Endothelial cell of umbilical vein (primary cell): ENCODE results near the gene RING1.

Experiments
- CTCF ChIP-seq, 2 donors: IDR thresholded peaks; 1 replicate in 1 of 2; 2 replicates in 1 of 2; pipeline ENCODE4 v1.5.1; 2011; ENCODE audit warnings: low read length in 2 of 2, mild to moderate bottlenecking in 2 of 2, moderate library complexity in 2 of 2, control low read depth in 1 of 2, inconsistent platforms in 1 of 2, low read depth in 1 of 2; ENCODE audit not compliant: insufficient read depth in 1 of 2; ENCODE audit errors: extremely low read depth in 1 of 2
- EZH2 ChIP-seq: IDR thresholded peaks from 2 replicates; pipeline ENCODE4 v1.6.1; 2012; ENCODE audit warnings: borderline replicate concordance, low read depth, mild to moderate bottlenecking, moderate library complexity, low read length, inconsistent platforms; ENCODE audit not compliant: severe bottlenecking
- GATA2 ChIP-seq: IDR thresholded peaks from 2 replicates; pipeline ENCODE4 v1.7.0; 2011; ENCODE audit warnings: low read depth, mild to moderate bottlenecking, moderate library complexity, mixed read lengths, low read length; ENCODE audit not compliant: insufficient read length, insufficient read depth
- JUN ChIP-seq: IDR thresholded peaks from 2 replicates; pipeline ENCODE4 v1.6.1; 2011; ENCODE audit warnings: borderline replicate concordance, low read depth; ENCODE audit not compliant: insufficient read length, insufficient read depth
- MAX ChIP-seq: IDR thresholded peaks from 2 replicates; pipeline ENCODE4 v1.6.1; 2011; ENCODE audit not compliant: insufficient read depth, insufficient read length
- MYC ChIP-seq: IDR thresholded peaks from one replicate; pipeline ENCODE4 v1.6.1; 2011; ENCODE audit warnings: mild to moderate bottlenecking, low read depth, low read length
- POLR2A ChIP-seq: IDR thresholded peaks from 2 replicates; pipeline ENCODE4 v1.6.1; 2012; ENCODE audit warnings: low read depth, mild to moderate bottlenecking, control low read depth, low read length
- POLR2AphosphoS5 ChIP-seq: IDR thresholded peaks from 2 replicates; pipeline ENCODE4 v1.6.1; 2012; ENCODE audit warnings: low read depth, mild to moderate bottlenecking, control low read depth, low read length, moderate library complexity; ENCODE audit not compliant: insufficient read depth

GRCh38 chr6:33235221-33235634 is 26.9 kb downstream of the RING1 start:
- no peak for TF ChIP-seq CTCF (IDR thresholded peaks at IDR 0.05; ENCODE audit: extremely low read depth in 1 of 2, insufficient read depth in 1 of 2, low read depth in 1 of 2, low read length in 2 of 2)
- TF ChIP-seq MAX: no peak
- no peak for TF ChIP-seq POLR2A
- TF ChIP-seq POLR2AphosphoS5: no peak
- TF ChIP-seq EZH2: no peak
- no peak for TF ChIP-seq JUN
- TF ChIP-seq MYC: no peak
- no peak for TF ChIP-seq GATA2
